GM18505 (cell line): ENCODE results near the gene IGFN1.
"Not testable (repeated sequence)": the region's sequence is repeated elsewhere in the genome, so short reads cannot be mapped to it uniquely, and the experiment has no call there.

ENCODE experiments used
- ATAC-seq: cut with Tn5 transposase; IDR thresholded peaks from one replicate; pipeline ENCODE4 v1.9.1; 2021; ENCODE audit not compliant: unreplicated experiment
- POLR2A ChIP-seq: IDR thresholded peaks from 4 replicates; pipeline ENCODE4 v1.6.1; 2011; ENCODE audit warnings: borderline replicate concordance; ENCODE audit not compliant: insufficient read depth, insufficient read length; ENCODE audit errors: extremely low read depth

Gene IGFN1

DNA sequence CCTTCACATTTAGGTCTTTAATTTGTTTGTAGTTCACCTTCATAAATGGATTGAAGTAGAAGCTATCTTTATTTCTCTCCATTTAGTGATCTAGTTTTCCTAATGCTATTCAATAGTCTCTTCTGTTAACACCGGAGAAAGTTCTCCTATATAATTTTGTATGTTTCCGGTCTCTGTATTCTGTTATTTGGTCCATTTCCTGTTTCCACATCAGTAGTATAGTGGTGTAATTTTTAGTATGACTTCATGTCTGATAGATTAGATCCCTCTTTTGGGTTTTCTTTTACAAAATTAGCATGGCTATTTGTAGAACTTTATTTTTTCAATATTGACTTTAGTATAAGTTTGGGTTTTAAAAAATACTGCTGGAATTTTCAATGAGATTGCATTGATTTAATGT lies 51.1 kb downstream of the IGFN1 start:
- no peak for ATAC-seq
- no peak for TF ChIP-seq POLR2A

DNA sequence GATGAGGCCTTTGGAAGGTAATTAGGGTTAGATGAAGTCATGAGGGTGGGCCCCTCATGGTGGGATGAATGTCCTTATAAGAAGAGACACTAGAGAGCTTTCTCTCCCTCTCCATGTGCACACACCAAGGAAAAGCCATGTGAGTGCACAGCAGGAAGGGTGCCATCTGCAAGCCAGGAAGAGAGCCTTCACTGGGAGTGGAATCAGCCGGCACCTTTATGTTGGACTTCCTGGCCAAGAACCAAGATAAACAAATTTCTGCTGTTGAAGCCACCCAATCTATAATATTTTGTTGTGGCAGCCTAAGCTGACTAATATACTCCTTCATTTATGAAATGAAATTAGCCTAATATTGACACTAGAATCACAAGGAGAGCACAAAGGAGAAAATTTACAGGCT lies 54.5 kb downstream of the IGFN1 start:
- TF ChIP-seq POLR2A, result no peak
- ATAC-seq, result no peak

- ATAC-seq, result no peak
- no peak for TF ChIP-seq POLR2A
Observed at GRCh38 chr1:201248721-201249559, 58.3 kb downstream of the IGFN1 start.

DNA sequence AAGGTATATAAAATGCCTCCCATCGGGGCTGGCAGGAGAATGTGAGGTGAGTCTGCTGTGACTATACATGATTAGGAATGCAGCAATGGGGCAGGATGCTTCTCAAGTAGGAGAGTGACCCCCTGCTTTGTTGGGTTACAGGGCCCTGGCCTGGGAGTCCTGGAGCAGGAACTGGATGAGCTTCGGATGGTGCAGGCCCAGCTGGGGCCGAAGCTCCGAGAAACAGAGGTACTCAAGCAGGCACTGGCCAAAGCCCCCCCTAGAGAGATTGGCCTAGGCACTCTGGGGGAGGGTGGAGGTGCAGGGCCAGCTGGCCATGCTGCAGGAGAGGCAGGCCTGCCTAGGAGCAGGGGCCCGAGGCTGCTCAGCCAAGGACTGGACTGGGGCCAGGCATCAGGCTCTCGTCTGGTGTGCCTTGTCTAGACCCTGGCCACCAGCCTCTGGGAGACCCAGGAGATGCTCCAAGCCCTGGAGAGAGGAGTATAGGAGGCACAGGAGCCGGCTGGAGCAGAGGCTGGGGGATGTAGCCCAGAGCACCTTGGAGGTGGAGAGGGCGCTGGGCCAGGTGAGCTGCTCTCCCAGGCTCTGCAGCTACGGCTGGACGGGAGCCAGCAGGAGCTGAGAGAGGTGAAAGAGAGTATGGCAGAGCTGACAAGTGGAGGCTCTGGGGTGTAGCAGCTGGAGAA lies 59.8 kb downstream of the IGFN1 start:
- no peak for TF ChIP-seq POLR2A
- ATAC-seq, result no peak

- no peak for TF ChIP-seq POLR2A
- ATAC-seq, result no peak
Observed at GRCh38 chr1:201251411-201251810, 60.8 kb downstream of the IGFN1 start.

GRCh38 chr1:201251851-201252430 lies 61.3 kb downstream of the IGFN1 start:
- ATAC-seq, result no peak
- no peak for TF ChIP-seq POLR2A

- no peak for TF ChIP-seq POLR2A
Observed at GRCh38 chr1:201252944-201253371, 62.3 kb downstream of the IGFN1 start.

GRCh38 chr1:201253411-201253810 lies 62.8 kb downstream of the IGFN1 start:
- no peak for ATAC-seq
- TF ChIP-seq POLR2A, result no peak

More at GRCh38 chr1:201252944-201253371, 62.3 kb downstream of the IGFN1 start:
- ATAC-seq, result no peak

DNA sequence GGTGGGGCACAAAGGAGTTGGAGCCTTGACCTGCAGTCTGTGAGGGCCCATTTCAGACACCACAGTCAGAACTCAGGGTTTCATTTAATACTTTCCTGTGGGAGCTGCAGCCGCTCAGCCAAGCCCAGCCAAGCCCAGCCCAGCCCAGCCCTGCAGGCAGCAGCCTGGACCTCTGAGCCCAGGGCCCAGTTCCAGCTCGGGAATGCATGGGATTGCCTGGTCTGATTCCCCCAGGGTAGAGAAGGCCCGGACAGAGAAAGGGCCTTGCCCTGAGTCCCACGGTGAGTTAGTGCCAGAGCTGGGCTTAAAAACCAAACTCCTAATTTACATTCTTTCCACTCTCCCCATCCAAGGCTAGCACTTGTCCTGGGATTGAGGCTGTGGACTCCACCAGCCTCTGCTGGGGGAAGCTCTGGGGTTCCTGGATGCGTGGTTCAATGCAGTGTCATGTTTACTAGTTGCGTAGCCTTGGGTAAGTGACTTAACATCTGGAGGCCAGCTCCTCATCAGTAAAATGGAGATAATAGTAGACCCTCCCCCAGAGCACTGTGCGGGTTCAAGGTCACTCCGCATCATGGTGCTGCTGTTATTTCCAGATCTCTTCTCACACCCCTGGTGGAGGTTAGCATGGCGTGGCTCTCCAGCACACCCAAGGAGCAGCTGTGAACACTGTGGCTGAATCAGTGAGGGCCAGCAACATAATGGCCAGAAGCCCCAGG lies 63.4 kb downstream of the IGFN1 start:
- ATAC-seq, result no peak
- no peak for TF ChIP-seq POLR2A

GRCh38 chr1:201254625-201255478 lies 64.2 kb downstream of the IGFN1 start:
- TF ChIP-seq POLR2A, result no peak
- no peak for ATAC-seq

GRCh38 chr1:201255479-201256362 lies 65.1 kb downstream of the IGFN1 start:
- no peak for ATAC-seq
- TF ChIP-seq POLR2A, result no peak

DNA sequence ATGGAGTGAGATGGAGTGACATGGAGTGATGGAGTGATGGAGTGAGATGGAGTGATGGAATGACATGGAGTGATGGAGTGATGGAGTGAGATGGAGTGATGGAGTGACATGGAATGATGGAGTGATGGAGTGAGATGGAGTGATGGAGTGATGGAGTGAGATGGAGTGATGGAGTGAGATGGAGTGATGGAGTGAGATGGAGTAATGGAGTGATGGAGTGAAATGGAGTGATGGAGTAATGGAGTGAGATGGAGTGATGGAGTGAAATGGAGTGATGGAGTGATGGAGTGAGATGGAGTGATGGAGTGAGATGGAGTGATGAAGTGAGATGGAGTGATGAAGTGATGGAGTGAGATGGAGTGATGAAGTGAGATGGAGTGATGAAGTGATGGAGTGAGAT lies 67.5 kb downstream of the IGFN1 start:
- not testable (repeated sequence) for ATAC-seq

GRCh38 chr1:201258763-201259230 lies 68.2 kb downstream of the IGFN1 start:
- TF ChIP-seq POLR2A, result no peak
- ATAC-seq, result no peak
